ENCODE measurements around the gene AMACR. TPM values are rescaled to one million over a fixed set of nuclear protein-coding genes. Genes with fewer than 3 reads are reported as not detected.

Gene AMACR
- total RNA-seq, 1 donor from 2014 or later: 9.8 TPM

DNA sequence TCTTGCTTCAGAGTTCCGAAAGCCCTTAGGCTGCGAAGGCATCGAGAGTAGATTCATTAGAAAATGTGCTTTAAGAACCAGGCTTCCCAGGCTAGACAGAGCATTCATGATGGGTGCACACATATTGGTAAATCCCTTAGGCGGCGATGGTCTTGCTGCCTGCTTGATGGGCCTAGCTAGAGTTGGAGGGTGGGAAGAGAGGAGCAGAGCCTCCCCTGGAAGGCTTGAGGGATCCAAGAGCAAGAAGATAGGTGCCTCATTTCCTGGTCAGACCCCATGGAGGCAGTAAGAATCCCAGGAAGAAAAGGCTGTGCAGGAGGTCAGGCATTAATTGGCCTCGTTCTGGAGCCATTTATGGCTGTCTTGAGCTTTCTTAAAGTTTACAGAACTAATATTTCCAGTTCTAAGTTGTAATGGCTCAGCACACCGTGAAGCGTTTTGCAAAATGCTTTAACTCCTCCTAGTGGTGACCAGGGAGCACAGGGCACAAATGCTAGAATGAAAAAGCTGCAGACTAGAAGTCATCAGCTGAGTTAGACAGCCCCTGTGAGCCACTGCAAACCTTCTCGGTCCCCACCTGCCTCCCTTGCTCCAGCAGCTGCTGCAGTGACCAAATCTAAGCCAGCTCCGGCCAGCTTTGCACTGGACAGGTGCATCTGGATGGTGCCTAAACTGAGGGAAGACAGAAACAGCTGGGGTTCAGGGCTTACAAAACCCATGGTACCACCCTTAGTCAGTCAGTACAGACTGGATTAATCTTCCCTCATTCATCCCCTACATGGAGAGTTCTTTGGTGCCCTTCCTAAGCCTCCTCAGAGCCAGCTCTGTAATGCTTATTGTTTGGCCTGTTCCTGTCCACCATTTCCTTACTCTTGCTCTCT, 38.0 kb downstream of the AMACR start:
- H3K27ac Mint-ChIP-seq: no peak overlapping the region
- no peaks in the 10 kb centered on the region for H3K9me3 Mint-ChIP-seq
- TF ChIP-seq, protein P1, sequence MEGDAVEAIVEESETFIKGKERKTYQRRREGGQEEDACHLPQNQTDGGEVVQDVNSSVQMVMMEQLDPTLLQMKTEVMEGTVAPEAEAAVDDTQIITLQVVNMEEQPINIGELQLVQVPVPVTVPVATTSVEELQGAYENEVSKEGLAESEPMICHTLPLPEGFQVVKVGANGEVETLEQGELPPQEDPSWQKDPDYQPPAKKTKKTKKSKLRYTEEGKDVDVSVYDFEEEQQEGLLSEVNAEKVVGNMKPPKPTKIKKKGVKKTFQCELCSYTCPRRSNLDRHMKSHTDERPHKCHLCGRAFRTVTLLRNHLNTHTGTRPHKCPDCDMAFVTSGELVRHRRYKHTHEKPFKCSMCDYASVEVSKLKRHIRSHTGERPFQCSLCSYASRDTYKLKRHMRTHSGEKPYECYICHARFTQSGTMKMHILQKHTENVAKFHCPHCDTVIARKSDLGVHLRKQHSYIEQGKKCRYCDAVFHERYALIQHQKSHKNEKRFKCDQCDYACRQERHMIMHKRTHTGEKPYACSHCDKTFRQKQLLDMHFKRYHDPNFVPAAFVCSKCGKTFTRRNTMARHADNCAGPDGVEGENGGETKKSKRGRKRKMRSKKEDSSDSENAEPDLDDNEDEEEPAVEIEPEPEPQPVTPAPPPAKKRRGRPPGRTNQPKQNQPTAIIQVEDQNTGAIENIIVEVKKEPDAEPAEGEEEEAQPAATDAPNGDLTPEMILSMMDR (IDR thresholded peaks at IDR 0.05; ENCODE audit: unreplicated experiment): peak; percentile 43
- DNase-seq (ENCODE audit: low spot score in 2 of 2, unreplicated experiment in 2 of 2): no peak
- H3K27me3 Mint-ChIP-seq (ENCODE audit: low read depth): peaks cover 4% of the 10 kb centered on the region
- H3K4me3 Mint-ChIP-seq: no peak overlapping the region
- H3K36me3 Mint-ChIP-seq: no peaks in the 10 kb centered on the region
- H3K4me1 Mint-ChIP-seq: peaks cover 7% of the 10 kb centered on the region

GRCh38 chr5:33968211-33969005, 39.4 kb downstream of the AMACR start:
- TF ChIP-seq, protein P1 (IDR thresholded peaks at IDR 0.05; ENCODE audit: unreplicated experiment): no peak
- Mint-ChIP-seq H3K9me3 (no peaks in the 10 kb centered on the region), H3K27ac (no peak overlapping the region), H3K36me3 (no peaks in the 10 kb centered on the region), H3K4me1 (peaks cover 7% of the 10 kb centered on the region), H3K27me3 (ENCODE audit: low read depth) (peaks cover 2% of the 10 kb centered on the region), H3K4me3 (no peak overlapping the region)
- DNase-seq (ENCODE audit: low spot score in 2 of 2, unreplicated experiment in 2 of 2): no peak

- TF ChIP-seq, protein P1 (IDR thresholded peaks at IDR 0.05; ENCODE audit: unreplicated experiment): no peak
- no peaks in the 10 kb centered on the region for H3K9me3 Mint-ChIP-seq
- H3K27ac Mint-ChIP-seq: no peak overlapping the region
- peaks cover 2% of the 10 kb centered on the region for H3K27me3 Mint-ChIP-seq (ENCODE audit: low read depth)
- H3K4me1 Mint-ChIP-seq: peaks cover 7% of the 10 kb centered on the region
- no peaks in the 10 kb centered on the region for H3K36me3 Mint-ChIP-seq
- DNase-seq (ENCODE audit: low spot score in 2 of 2, unreplicated experiment in 2 of 2): no peak
- H3K4me3 Mint-ChIP-seq: no peak overlapping the region
These were observed 41.0 kb downstream of the AMACR start for GRCh38 chr5:33966805-33967204.

DNA sequence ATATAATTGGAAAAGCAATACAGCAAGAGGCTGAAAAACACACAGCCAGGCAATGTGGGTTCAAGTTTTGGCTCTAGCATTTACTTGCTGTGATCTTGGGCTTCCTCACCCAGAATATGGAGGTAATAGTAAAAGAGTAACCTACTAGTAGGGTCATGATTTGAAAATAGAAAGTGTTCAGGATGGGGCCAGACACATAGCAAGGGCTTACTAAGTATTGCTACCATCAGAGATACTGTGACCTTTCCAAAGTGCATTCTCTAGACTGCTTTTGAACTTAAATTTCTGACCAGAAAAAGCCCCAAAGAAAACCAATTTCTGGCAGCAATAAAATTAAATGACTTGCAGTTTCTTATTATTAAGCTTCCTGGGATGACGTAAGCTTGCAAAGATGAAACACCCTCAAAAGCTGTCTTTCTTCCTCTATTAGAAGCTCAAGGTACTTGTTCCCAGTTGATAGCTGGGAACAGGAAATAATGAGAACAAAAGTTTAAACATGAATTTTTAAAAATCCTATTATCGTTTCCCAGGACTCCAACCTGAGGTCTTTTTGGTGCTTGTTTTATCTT, 43.6 kb downstream of the AMACR start:
- TF ChIP-seq, protein P1 (IDR thresholded peaks at IDR 0.05; ENCODE audit: unreplicated experiment): no peak
- peaks cover 17% of the 10 kb centered on the region for H3K27me3 Mint-ChIP-seq (ENCODE audit: low read depth)
- DNase-seq (ENCODE audit: low spot score in 2 of 2, unreplicated experiment in 2 of 2): no peak
- H3K4me3 Mint-ChIP-seq: no peak overlapping the region
- H3K9me3 Mint-ChIP-seq: no peaks in the 10 kb centered on the region
- no peak overlapping the region for H3K27ac Mint-ChIP-seq
- no peaks in the 10 kb centered on the region for H3K36me3 Mint-ChIP-seq
- peaks cover 7% of the 10 kb centered on the region for H3K4me1 Mint-ChIP-seq

GRCh38 chr5:33958176-33958575, 49.7 kb downstream of the AMACR start:
- no peaks in the 10 kb centered on the region for H3K36me3 Mint-ChIP-seq
- H3K4me1 Mint-ChIP-seq: no peaks in the 10 kb centered on the region

More at GRCh38 chr5:33958176-33958575, 49.7 kb downstream of the AMACR start:
- peaks cover 20% of the 10 kb centered on the region for H3K27me3 Mint-ChIP-seq (ENCODE audit: low read depth)
- no peak overlapping the region for H3K27ac Mint-ChIP-seq
- no peak for DNase-seq (ENCODE audit: low spot score in 2 of 2, unreplicated experiment in 2 of 2)
- TF ChIP-seq, protein P1 (IDR thresholded peaks at IDR 0.05; ENCODE audit: unreplicated experiment): no peak
- peaks cover 15% of the 10 kb centered on the region for H3K9me3 Mint-ChIP-seq
- no peak overlapping the region for H3K4me3 Mint-ChIP-seq
